Measurements from ENCODE around the gene MUSK.

The MUSK gene

DNA sequence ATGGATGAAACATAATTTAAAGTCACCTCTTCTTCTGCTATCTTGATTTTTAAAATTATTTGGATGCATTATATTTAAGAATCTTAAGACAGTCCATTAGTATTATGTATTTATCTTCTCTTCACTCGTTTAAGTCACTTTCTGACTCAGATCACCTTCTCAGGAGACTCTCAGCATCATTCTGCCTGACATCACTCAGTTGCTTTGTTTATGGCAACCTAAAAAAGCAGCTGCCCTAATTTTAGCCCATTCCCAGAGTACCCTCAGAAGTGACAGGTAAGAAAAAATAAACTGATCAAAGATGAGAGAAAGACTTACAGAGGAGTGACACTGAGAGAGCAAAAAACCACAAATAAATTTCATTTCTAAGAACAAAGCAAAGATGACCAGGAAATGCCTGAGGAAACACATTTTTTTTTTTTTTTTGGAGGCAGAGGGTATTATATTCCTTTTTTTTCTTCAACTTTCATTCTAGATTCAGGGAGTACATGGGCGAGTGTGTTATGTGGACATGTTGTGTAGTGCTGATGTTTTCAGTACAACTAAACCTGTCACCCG, 140.5 kb downstream of the MUSK start:
- no peak overlapping the region for H3K27ac ChIP-seq
- H3K79me2 ChIP-seq: no peaks in the 10 kb centered on the region
- H3K9ac ChIP-seq: no peak overlapping the region
- H3K4me2 ChIP-seq (ENCODE audit: low read length): no peak overlapping the region
- TF ChIP-seq, protein P1, sequence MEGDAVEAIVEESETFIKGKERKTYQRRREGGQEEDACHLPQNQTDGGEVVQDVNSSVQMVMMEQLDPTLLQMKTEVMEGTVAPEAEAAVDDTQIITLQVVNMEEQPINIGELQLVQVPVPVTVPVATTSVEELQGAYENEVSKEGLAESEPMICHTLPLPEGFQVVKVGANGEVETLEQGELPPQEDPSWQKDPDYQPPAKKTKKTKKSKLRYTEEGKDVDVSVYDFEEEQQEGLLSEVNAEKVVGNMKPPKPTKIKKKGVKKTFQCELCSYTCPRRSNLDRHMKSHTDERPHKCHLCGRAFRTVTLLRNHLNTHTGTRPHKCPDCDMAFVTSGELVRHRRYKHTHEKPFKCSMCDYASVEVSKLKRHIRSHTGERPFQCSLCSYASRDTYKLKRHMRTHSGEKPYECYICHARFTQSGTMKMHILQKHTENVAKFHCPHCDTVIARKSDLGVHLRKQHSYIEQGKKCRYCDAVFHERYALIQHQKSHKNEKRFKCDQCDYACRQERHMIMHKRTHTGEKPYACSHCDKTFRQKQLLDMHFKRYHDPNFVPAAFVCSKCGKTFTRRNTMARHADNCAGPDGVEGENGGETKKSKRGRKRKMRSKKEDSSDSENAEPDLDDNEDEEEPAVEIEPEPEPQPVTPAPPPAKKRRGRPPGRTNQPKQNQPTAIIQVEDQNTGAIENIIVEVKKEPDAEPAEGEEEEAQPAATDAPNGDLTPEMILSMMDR (IDR thresholded peaks at IDR 0.05): no peak
- no peak overlapping the region for H3K4me3 ChIP-seq (ENCODE audit: low read depth, low read length)
- H3K4me1 ChIP-seq: no peaks in the 10 kb centered on the region
- H3K36me3 ChIP-seq (ENCODE audit: control insufficient read depth, insufficient read depth, low read length): no peaks in the 10 kb centered on the region
- no peak overlapping the region for H2AFZ ChIP-seq
- H3K27me3 ChIP-seq (ENCODE audit: control insufficient read depth, insufficient read depth, low read length): no peaks in the 10 kb centered on the region
- H3K9me3 ChIP-seq (ENCODE audit: control insufficient read depth, low read length): no peaks in the 10 kb centered on the region

DNA sequence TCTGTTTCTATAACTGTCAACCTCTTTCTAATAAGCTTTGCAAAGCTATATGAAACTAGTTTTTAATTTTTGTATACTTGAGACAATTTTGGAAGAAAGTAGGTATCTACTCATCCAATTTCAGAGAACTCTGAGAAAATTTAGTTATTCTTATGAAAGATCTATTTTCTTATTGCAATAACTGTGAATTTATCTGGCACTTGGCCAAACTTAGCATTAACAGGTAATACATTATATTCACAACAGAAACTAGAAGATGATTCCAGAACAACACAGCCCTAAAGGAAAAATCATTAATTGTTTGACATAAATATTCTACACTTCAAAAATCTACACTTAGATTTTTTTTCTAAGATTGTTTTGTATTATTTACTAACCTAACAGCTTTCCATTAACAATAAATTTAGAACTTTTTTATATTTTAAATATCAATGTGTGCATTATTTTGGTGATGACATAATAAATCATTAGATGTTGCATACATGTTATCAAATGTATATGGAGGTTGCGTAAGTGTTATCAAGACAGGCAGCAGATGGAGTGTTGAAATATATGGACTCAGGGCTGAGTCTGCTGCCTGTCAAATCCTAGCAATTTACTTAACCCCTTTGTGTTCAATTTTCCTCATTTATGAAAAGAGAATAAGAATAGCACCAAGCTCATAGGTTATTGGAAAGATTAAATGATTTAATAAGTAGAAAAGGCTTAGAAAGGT, 141.8 kb downstream of the MUSK start:
- Histone ChIP-seq H3K36me3 (ENCODE audit: control insufficient read depth, insufficient read depth, low read length) (no peaks in the 10 kb centered on the region), H3K9ac (no peak overlapping the region), H3K27me3 (ENCODE audit: control insufficient read depth, insufficient read depth, low read length) (no peaks in the 10 kb centered on the region), H3K4me2 (ENCODE audit: low read length) (no peak overlapping the region), H3K4me1 (no peaks in the 10 kb centered on the region), H2AFZ (no peak overlapping the region), H3K79me2 (no peaks in the 10 kb centered on the region), H3K27ac (no peak overlapping the region), H3K9me3 (ENCODE audit: control insufficient read depth, low read length) (no peaks in the 10 kb centered on the region), H3K4me3 (ENCODE audit: low read depth, low read length) (no peak overlapping the region)
- TF ChIP-seq, protein P1 (IDR thresholded peaks at IDR 0.05): no peak

DNA sequence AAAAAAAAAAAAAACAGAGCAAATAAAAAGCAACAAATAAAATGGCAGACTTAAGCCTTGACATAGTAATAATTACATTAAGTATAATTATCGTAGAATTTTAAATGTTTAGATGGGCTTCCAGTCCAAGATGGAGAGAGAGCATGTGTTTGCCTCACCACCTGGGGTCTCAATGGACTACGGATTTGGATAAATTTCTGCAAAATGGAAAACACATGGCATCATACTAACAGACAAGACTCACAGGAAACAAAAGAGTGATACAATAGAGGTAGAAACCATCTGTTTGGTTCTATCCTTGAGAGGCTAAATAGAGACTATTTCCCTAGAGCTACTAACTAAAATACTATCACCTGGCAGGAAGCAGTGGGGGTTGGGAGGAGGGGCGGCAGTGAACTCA, 144.3 kb downstream of the MUSK start:
- no peak overlapping the region for H3K9ac ChIP-seq
- H3K9me3 ChIP-seq (ENCODE audit: control insufficient read depth, low read length): no peaks in the 10 kb centered on the region
- no peaks in the 10 kb centered on the region for H3K79me2 ChIP-seq
- H2AFZ ChIP-seq: no peak overlapping the region
- H3K4me3 ChIP-seq (ENCODE audit: low read depth, low read length): no peak overlapping the region
- H3K27me3 ChIP-seq (ENCODE audit: control insufficient read depth, insufficient read depth, low read length): no peaks in the 10 kb centered on the region
- TF ChIP-seq, protein P1 (IDR thresholded peaks at IDR 0.05): no peak
- H3K36me3 ChIP-seq (ENCODE audit: control insufficient read depth, insufficient read depth, low read length): no peaks in the 10 kb centered on the region
- no peak overlapping the region for H3K27ac ChIP-seq
- H3K4me2 ChIP-seq (ENCODE audit: low read length): no peak overlapping the region
- no peaks in the 10 kb centered on the region for H3K4me1 ChIP-seq

DNA sequence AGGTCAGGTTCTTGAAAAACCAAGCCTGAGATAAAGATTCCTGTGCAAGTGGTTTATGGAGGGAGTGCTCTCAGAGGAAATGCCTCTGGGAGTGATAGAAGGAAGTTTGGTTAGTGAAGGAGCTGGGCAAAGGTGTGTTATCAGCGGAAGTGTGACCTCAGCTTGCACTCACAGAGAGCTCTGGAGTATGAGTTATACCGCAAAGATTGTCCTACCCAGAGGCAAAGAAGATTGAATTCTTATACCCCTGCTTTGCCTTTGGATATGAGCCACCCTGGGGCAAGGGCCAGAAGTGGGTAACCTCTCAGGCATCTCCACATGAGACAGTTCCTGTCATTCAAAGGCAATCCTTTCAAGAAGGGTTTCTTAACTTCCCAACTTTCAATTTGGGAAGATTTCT, 145.6 kb downstream of the MUSK start:
- Histone ChIP-seq H3K27me3 (ENCODE audit: control insufficient read depth, insufficient read depth, low read length) (no peaks in the 10 kb centered on the region), H3K27ac (no peak overlapping the region), H3K79me2 (no peaks in the 10 kb centered on the region), H2AFZ (no peak overlapping the region), H3K9me3 (ENCODE audit: control insufficient read depth, low read length) (no peaks in the 10 kb centered on the region), H3K4me3 (ENCODE audit: low read depth, low read length) (no peak overlapping the region), H3K4me1 (no peaks in the 10 kb centered on the region), H3K36me3 (ENCODE audit: control insufficient read depth, insufficient read depth, low read length) (no peaks in the 10 kb centered on the region), H3K9ac (no peak overlapping the region), H3K4me2 (ENCODE audit: low read length) (no peak overlapping the region)
- TF ChIP-seq, protein P1 (IDR thresholded peaks at IDR 0.05): no peak

GRCh38 chr9:110815361-110815760, 146.8 kb downstream of the MUSK start:
- Histone ChIP-seq H3K27me3 (ENCODE audit: control insufficient read depth, insufficient read depth, low read length) (no peaks in the 10 kb centered on the region), H3K4me3 (ENCODE audit: low read depth, low read length) (no peak overlapping the region), H3K79me2 (no peaks in the 10 kb centered on the region), H3K4me1 (no peaks in the 10 kb centered on the region), H3K27ac (no peak overlapping the region), H2AFZ (no peak overlapping the region), H3K4me2 (ENCODE audit: low read length) (no peak overlapping the region), H3K9me3 (ENCODE audit: control insufficient read depth, low read length) (no peaks in the 10 kb centered on the region), H3K9ac (no peak overlapping the region), H3K36me3 (ENCODE audit: control insufficient read depth, insufficient read depth, low read length) (no peaks in the 10 kb centered on the region)
- TF ChIP-seq, protein P1 (IDR thresholded peaks at IDR 0.05): no peak

Data from parathyroid adenoma (tissue), 2 donors.